GM12873 (cell line): ENCODE results near the gene HHAT.

ENCODE experiments used
- CTCF ChIP-seq: IDR thresholded peaks from 2 replicates; pipeline ENCODE4 v1.5.1; 2012; ENCODE audit warnings: low read depth, mild to moderate bottlenecking, moderate library complexity, low read length, control low read depth; ENCODE audit not compliant: insufficient read depth; ENCODE audit errors: missing control alignments

HHAT gene

GRCh38 chr1:210369425-210369824 lies 40.7 kb downstream of the HHAT start:
- no peak for TF ChIP-seq CTCF

GRCh38 chr1:210371916-210372315 lies 43.2 kb downstream of the HHAT start:
- no peak for TF ChIP-seq CTCF

GRCh38 chr1:210372491-210372890 lies 43.8 kb downstream of the HHAT start:
- TF ChIP-seq CTCF: no peak

- TF ChIP-seq CTCF: no peak
Observed at GRCh38 chr1:210372931-210373627, 44.4 kb downstream of the HHAT start.

GRCh38 chr1:210373628-210373877 lies 44.9 kb downstream of the HHAT start:
- TF ChIP-seq CTCF: no peak

GRCh38 chr1:210373878-210374599 lies 45.3 kb downstream of the HHAT start:
- peak; percentile 91 for TF ChIP-seq CTCF

GRCh38 chr1:210374600-210374953 lies 45.9 kb downstream of the HHAT start:
- no peak for TF ChIP-seq CTCF
